Left lung (tissue), 10 donors: ENCODE data around the gene SHQ1. TPM values are rescaled to one million over a fixed set of nuclear protein-coding genes. Genes with fewer than 3 reads are reported as not detected.
"Not testable (repeated sequence)": the region's sequence is repeated elsewhere in the genome, so short reads cannot be mapped to it uniquely, and the experiment has no call there.

ENCODE experiments used
- ATAC-seq: fragments of 200-7000 bp; cut with Tn5 transposase; one replicate; pipeline ENCODE4 v1.9.1; 2020; ENCODE audit warnings: moderate library complexity
- DNase-seq, 4 donors: peaks; one replicate each; pipeline ENCODE4 v3.0.0-alpha.2; 2013 to 2020
- H3K27ac ChIP-seq, 2 donors: fragments of 200-600 bp; sonication (generic) in 1 of 2; one replicate each; pipeline versions ENCODE4 v1.5.0 to v1.8.0; 2020 to 2021
- H3K27me3 ChIP-seq, 2 donors: fragments of 200-600 bp; sonication (generic) in 1 of 2; one replicate each; pipeline versions ENCODE4 v1.5.0 to v1.8.0; 2020 to 2021
- H3K36me3 ChIP-seq, 2 donors: fragments of 200-600 bp; sonication (generic) in 1 of 2; one replicate each; pipeline versions ENCODE4 v1.5.0 to v1.8.0; 2020 to 2021
- H3K4me1 ChIP-seq, 2 donors: fragments of 200-600 bp; one replicate each; pipeline ENCODE4 v1.8.0; 2021
- H3K4me3 ChIP-seq, 2 donors: fragments of 200-600 bp; sonication (generic) in 1 of 2; one replicate each; pipeline versions ENCODE4 v1.5.0 to v1.8.0; 2020 to 2021; ENCODE audit warnings: mild to moderate bottlenecking in 1 of 2
- H3K9me3 ChIP-seq, 2 donors: fragments of 200-600 bp; sonication (generic) in 1 of 2; one replicate each; pipeline versions ENCODE4 v1.5.0 to v1.8.0; 2020 to 2021
- CTCF ChIP-seq, 2 donors: fragments of 200-600 bp; sonication (generic) in 1 of 2; IDR thresholded peaks; one replicate each; pipeline versions ENCODE4 v1.5.0 to v1.8.0; 2021; ENCODE audit warnings: antibody characterized with exemption in 2 of 2
- intact Hi-C, 2 donors: fragments of 100-400 bp; cut with DNase I; formaldehyde crosslinking; loops; one replicate each; pipeline versions ENCODE4 v1.11.2 to v1.14.2; 2022
- polyA plus RNA-seq, 6 donors: library from polyadenylated mRNA; unstranded; fragments of 120-200 nt; gene quantifications; one replicate each; pipeline ENCODE4 v1.2.1, GENCODE V29; 2013; ENCODE audit not compliant: insufficient read length in 6 of 6
- total RNA-seq, 2 donors: library from RNA; stranded (reverse); fragmentation: NEBNext Ultra II Directional; extraction: Animal tissue kit (Norgen Biotek cat#: 25700); gene quantifications; one replicate each; pipeline ENCODE4 v1.2.1, GENCODE V29; 2021
- donor health status: DM: no; HTN: yes; CAD: no.
- donor health status: DM: no; HTN: no; CAD: no.

SHQ1 gene
- total and polyA plus RNA-seq, 8 donors: 18.3 to 25.7 (median 21.1) TPM

GRCh38 chr3:72798552-72799195 lies 49.6 kb downstream of the SHQ1 start:
- no peak overlapping the region for H3K27ac ChIP-seq
- ATAC-seq (no peak), DNase-seq (no peak)
- H3K36me3 ChIP-seq: no peaks in the 10 kb centered on the region
- no peaks in the 10 kb centered on the region for H3K4me1 ChIP-seq
- no peaks in the 10 kb centered on the region for H3K27me3 ChIP-seq
- no peak for TF ChIP-seq CTCF (IDR thresholded peaks at IDR 0.05)
- no peak overlapping the region for H3K4me3 ChIP-seq
- H3K9me3 ChIP-seq: no peaks in the 10 kb centered on the region
- intact Hi-C loops: no loop called here

DNA sequence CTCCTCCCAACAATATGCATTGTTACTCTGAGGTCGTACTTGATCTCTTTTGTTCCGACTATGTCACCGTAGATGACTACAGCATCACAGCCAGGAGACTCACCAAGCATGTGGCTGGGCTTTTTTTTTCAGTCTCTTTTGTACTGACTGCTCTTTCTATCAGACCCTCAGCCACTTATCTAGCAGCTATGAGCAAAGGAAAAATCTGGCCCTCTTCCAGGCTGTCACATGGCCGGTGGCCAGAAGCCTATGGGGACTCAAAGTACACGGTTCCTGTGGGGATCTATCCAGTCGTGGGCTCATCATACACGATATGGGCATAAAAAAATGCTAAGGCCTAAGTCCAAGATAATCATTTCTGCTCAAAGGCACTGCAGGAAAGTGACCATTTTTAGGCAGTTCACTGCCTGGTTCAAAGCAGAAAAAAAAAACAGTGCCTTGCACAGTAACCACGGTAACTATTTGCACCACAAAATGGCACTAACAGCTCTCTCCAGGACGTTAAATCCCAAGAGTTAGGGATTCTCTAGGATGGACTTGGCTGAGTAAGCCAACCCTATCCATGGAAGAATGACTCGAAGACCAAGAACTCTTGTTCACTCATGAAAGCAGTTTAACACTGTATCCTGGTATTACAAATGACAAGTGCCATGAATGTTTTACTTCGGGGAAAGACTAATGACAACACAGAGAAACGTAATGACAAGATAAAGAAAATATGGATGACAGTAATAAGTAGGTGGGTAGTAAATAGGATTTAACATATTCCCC lies 50.3 kb downstream of the SHQ1 start:
- Histone ChIP-seq H3K36me3 (no peaks in the 10 kb centered on the region), H3K27me3 (no peaks in the 10 kb centered on the region), H3K4me3 (no peak overlapping the region), H3K9me3 (no peaks in the 10 kb centered on the region), H3K27ac (no peak overlapping the region), H3K4me1 (no peaks in the 10 kb centered on the region)
- DNase-seq: peak in 1 of 4 donors; percentile 39
- no peak for ATAC-seq
- no peak for TF ChIP-seq CTCF (IDR thresholded peaks at IDR 0.05)
- intact Hi-C loops: no loop called here

GRCh38 chr3:72794079-72794478 lies 54.2 kb downstream of the SHQ1 start:
- intact Hi-C loops: no loop called here
- no peaks in the 10 kb centered on the region for H3K9me3 ChIP-seq
- no peaks in the 10 kb centered on the region for H3K27me3 ChIP-seq
- H3K4me3 ChIP-seq: no peak overlapping the region
- no peak for TF ChIP-seq CTCF (IDR thresholded peaks at IDR 0.05)
- peaks cover 0 to 15% of the 10 kb centered on the region in 2 donors for H3K36me3 ChIP-seq
- H3K27ac ChIP-seq: no peak overlapping the region
- DNase-seq: no peak
- no peaks in the 10 kb centered on the region for H3K4me1 ChIP-seq
- ATAC-seq: no peak

DNA sequence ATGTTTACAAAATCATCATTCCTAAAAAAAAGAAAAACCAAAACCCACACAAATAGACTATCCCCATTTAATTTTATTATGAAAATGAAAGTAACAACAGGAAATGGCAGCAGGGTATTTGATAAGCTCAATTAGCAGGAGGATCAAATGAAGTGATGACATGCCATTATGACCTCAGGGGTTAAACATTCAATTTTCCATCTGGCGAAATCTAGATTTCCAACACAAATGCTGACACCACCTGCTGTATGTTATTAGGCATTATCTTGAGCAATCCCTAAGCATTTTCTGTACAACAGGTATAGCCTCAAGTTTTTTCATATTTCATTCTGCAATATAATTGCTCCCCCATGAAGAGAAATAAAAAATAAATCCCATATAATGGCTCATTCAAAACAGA lies 57.1 kb downstream of the SHQ1 start:
- H3K9me3 ChIP-seq: no peaks in the 10 kb centered on the region
- no peak for TF ChIP-seq CTCF (IDR thresholded peaks at IDR 0.05)
- no peaks in the 10 kb centered on the region for H3K27me3 ChIP-seq
- DNase-seq (peak in 1 of 4 donors; percentile 41), ATAC-seq (no peak)
- no peak overlapping the region for H3K4me3 ChIP-seq
- intact Hi-C loops: no loop called here
- H3K4me1 ChIP-seq: no peaks in the 10 kb centered on the region
- peaks cover 0 to 15% of the 10 kb centered on the region in 2 donors for H3K36me3 ChIP-seq
- no peak overlapping the region for H3K27ac ChIP-seq

GRCh38 chr3:72789786-72790185 lies 58.5 kb downstream of the SHQ1 start:
- DNase-seq (no peak), ATAC-seq (no peak)
- no peak for TF ChIP-seq CTCF (IDR thresholded peaks at IDR 0.05)
- Histone ChIP-seq H3K36me3 (peaks cover 0 to 21% of the 10 kb centered on the region in 2 donors), H3K9me3 (no peaks in the 10 kb centered on the region), H3K27ac (no peak overlapping the region), H3K4me3 (no peak overlapping the region), H3K4me1 (no peaks in the 10 kb centered on the region), H3K27me3 (no peaks in the 10 kb centered on the region)
- intact Hi-C loops: no loop called here

DNA sequence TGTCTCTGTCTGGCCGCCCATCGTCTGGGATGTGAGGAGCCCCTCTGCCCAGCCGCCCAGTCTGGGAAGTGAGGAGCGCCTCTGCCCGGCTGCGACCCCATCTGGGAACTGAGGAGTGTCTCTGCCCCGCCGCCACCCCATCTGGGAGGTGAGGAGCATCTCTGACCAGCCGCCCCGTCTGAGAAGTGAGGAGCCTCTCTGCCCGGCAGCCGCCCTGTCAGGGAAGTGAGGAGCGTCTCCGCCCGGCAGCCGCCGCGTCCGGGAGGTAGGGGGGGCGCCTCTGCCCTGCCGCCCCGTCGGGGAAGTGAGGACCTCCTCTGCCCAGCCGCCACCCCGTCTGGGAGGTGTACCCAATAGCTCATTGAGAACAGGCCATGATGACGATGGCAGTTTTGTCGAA lies 60.0 kb downstream of the SHQ1 start:
- DNase-seq: peak in 1 of 4 donors; percentile 70
- H3K27me3 ChIP-seq, ATAC-seq, H3K4me3 ChIP-seq, intact Hi-C loops, H3K9me3 ChIP-seq, H3K27ac ChIP-seq, H3K4me1 ChIP-seq: not testable (repeated sequence)
- H3K36me3 ChIP-seq: peaks cover 0 to 26% of the 10 kb centered on the region in 2 donors
